HG02763 (cell line): ENCODE measurements around the gene SRRM2.

Experiments used
- ATAC-seq: cut with Tn5 transposase; IDR thresholded peaks from one replicate; pipeline ENCODE4 v1.9.1; 2021; ENCODE audit warnings: mild to moderate bottlenecking, moderate library complexity; ENCODE audit not compliant: unreplicated experiment

The SRRM2 gene

GRCh38 chr16:2713985-2714774 is 38.3 kb upstream of the SRRM2 start:
- ATAC-seq: no peak

DNA sequence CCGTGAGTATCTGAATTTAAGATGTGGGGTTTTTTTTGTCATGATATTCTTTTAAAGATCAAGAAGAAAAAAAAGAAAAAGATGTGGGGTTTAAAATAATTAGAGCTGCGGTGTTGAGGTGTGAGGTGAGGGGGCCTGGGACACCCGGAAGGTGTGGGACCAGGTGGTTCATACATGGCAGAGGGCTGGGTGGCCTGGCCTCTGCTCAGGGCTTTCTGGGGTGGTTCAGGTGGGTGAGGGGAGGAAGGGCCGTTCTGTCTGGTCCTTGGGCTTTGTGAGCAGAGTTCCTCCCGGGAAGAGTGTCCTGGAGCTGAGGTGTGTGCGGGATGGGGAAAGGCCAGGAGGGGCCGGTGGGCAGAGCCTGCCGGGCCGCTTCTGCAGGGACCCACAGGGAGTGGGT is 37.4 kb upstream of the SRRM2 start:
- no peak for ATAC-seq

- ATAC-seq: no peak
Observed at GRCh38 chr16:2715519-2715918, 36.9 kb upstream of the SRRM2 start.

DNA sequence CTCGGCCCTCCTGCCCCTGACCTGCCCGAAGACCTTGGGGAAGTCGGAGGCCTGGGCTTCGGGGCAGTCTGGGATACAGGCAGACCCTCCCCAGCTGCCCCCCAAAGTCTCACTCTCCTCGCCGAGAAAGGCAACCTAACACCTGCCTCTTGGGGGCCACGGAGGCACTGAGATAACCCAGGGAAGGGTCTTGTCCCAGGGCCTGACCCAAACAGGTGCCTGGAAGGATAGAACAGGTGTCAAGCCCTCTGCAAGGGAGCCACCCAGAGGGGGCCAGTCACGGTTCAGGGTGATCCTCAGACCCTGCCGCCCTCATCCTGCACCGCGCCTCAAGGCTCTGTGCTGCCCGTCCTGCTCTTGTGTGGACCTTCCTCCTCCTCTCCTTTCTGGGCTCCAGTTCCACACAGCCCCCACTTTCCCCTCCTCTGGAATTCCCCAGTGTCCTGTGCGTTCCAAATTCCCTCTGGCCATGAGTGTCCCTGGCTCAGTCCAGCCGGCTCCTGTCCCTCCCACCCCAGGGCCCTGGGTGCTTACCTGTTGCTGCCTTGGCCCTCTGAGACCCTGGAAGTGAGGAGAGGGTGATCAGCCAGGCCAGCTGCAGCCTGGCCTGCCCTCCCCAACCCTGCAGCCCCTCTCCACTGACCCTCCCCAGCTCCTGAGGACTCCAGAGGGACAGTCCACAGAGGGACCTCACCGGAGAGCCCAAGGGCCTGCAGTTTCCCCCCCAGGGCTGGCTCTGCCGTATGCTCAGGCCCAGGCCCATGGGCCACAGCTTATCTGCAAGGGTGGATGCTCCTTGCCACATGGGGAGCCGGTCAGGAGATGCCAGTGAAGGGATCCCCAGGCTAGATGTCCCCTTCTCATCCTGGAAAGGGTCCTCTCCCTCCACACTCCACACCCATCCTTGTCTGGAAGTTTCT is 36.2 kb upstream of the SRRM2 start:
- ATAC-seq: no peak

DNA sequence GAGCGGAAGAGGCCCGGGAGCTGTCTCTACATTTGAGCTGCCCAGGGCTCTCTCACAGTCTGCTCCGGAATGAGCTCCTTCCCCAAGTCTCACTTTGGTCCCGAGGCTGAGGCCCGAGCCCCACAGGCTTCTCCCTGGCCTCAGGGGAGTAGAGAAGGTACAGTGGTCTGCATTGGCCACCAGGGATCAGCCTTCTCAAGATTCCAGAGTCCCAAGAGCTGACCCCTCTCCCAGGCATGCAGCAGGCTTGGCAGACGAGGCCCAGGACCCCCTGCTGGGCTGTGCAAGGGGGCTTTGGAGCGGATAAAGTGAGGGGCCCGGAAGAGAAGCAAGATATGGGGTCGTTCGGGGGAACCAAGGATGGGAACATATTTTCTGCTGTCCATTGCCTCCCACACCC is 35.5 kb upstream of the SRRM2 start:
- ATAC-seq: no peak

GRCh38 chr16:2717383-2718263 is 34.8 kb upstream of the SRRM2 start:
- ATAC-seq: no peak

- ATAC-seq: no peak
Observed at GRCh38 chr16:2719328-2720063, 32.9 kb upstream of the SRRM2 start.

GRCh38 chr16:2720064-2720457 is 32.4 kb upstream of the SRRM2 start, which contains the start of gene PRSS27:
TSS of gene PRSS27 (minus strand) at chr16:2720224. CDS start at chr16:2720160, 64 bp downstream.
- no peak for ATAC-seq

GRCh38 chr16:2720719-2721633 is 31.5 kb upstream of the SRRM2 start:
- ATAC-seq: peak; percentile 79

DNA sequence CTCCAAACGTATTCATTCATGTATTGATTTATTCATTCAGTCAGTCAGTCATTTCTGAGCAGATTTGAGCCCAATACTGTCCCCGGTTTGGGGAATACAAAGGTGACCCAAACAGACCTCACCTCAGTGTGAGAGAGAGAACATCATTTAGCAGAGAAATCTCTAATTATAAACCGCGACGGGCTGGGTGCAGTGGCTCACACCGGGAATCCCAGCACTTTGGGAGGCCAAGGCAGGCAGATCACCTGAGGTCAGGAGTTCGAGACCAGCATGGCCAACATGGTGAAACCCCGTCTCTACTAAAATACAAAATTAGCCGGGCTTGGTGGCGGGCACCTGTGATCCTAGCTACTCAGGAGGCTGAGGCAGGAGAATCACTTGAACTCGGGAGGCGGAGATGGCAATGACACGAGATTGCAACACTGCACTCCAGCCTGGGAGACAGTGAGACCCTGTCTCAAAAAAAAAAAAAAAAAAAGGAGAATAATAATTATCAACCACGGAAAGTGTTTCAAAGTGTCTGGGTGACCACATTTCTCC is 30.7 kb upstream of the SRRM2 start:
- peak; percentile 2 for ATAC-seq

DNA sequence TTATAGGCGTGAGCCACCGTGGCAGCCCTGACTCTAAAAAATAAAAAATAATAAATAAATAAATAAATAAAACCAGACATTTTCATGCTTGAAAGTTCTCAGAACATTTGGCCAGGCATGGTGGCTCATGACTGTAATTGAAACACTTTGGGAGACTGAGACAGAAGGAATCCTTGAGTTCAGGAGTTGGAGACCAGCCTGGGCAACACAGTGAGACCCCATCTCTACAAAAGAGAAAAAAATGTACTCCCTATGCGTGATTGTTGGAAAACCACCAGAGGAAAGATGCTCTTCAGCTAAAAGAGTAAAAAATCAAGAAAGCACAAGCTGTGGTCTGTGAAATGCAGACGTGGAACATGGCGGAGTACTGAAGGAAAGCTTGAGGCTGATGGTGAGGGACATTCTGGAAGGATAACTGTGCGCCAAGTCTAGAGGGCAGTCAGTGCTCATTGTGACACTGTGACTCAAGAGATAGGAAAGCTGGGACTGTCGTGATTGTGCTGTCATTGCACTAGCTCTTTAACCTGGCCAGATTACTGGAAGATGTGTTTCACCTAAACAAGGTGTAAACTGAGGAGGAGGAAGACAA is 28.3 kb upstream of the SRRM2 start:
- no peak for ATAC-seq

DNA sequence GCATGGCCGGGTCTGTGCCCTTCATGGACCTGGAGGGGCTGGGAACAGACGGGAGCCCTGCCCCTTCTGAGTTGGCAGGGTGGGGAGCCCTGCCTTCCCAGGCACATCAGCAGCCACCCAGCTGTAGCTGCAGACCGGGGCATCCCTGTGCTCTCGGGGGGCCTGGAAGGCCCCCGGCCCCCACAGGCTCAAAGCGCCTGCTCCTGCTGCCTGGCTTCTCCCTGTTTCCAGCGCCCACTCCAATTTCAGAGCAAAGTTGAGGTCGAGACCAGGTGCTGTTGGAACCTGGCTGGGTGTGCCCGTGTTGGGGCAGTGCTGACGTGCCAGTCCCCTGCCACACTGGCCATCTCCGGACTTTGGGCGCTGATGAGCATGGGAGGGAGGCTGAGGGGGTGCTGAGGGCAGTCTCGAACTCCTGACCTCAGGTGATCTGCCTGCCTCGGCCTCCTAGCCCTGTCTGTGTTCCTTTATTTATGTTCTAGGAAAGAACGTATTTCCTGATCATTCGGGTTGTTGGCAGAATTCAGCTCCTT is 27.6 kb upstream of the SRRM2 start:
- ATAC-seq: no peak

DNA sequence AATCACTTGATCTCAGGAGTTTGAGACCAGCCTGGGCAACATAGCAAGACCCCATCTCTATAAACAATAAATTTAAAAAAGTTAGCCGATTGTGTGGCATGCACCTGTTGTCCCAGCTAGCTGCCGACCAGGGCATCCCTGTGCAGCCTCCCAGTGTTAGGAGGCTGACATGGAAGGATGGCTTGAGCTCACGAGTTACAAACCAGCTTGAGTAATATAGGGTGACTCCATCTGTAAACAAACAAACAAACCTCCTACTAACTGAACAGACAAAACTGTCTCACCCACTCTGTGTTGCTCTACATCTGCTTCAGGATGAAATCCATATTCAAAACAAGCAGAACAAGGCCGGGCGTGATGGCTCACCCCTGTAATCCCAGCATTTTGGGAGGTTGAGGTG is 25.5 kb upstream of the SRRM2 start:
- no peak for ATAC-seq

GRCh38 chr16:2728034-2728433 is 24.4 kb upstream of the SRRM2 start:
- ATAC-seq: no peak

- no peak for ATAC-seq
Observed at GRCh38 chr16:2734844-2735515, 17.5 kb upstream of the SRRM2 start.

- ATAC-seq: no peak
Observed at GRCh38 chr16:2736476-2737237, 15.8 kb upstream of the SRRM2 start.

DNA sequence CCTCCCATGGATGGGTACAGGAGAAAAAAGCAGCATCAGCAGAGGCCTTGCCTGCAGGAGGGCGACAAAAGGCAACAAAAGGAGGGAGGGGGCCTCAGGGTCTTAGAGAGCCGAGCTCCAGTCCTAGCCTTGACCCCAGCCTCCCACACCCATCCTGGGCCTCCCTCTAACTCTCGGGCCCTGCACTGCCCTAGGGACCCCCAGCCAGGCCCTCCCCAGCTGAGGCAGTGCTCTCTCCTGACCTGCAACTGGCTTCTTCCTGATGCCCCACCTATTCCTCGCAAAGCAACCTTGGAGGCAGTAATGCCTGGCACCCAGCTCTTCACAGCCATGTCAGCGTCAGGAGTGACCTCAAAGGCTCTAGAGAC is 15.2 kb upstream of the SRRM2 start:
- ATAC-seq: no peak
